22Rv1 (cell line): Measurements from ENCODE around the gene OR10P1.

Experiments
- H3K27ac ChIP-seq: fragments of 450-650 bp; 2 replicates; pipeline ENCODE4 v1.5.1; 2017
- ZFX ChIP-seq: fragments of 450-650 bp; IDR thresholded peaks from 2 replicates; pipeline ENCODE4 v1.6.1; 2017; ENCODE audit warnings: antibody characterized with exemption, borderline replicate concordance
- TF ChIP-seq, protein P1 (sequence below): fragments of 450-650 bp; IDR thresholded peaks from 2 replicates; pipeline ENCODE4 v1.5.1; 2017; ENCODE audit warnings: mild to moderate bottlenecking

The OR10P1 gene

GRCh38 chr12:55663391-55663790, 26.7 kb downstream of the OR10P1 start:
- TF ChIP-seq, protein P1, sequence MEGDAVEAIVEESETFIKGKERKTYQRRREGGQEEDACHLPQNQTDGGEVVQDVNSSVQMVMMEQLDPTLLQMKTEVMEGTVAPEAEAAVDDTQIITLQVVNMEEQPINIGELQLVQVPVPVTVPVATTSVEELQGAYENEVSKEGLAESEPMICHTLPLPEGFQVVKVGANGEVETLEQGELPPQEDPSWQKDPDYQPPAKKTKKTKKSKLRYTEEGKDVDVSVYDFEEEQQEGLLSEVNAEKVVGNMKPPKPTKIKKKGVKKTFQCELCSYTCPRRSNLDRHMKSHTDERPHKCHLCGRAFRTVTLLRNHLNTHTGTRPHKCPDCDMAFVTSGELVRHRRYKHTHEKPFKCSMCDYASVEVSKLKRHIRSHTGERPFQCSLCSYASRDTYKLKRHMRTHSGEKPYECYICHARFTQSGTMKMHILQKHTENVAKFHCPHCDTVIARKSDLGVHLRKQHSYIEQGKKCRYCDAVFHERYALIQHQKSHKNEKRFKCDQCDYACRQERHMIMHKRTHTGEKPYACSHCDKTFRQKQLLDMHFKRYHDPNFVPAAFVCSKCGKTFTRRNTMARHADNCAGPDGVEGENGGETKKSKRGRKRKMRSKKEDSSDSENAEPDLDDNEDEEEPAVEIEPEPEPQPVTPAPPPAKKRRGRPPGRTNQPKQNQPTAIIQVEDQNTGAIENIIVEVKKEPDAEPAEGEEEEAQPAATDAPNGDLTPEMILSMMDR, result no peak
- no peak for TF ChIP-seq ZFX
- no peak overlapping the region for H3K27ac ChIP-seq

DNA sequence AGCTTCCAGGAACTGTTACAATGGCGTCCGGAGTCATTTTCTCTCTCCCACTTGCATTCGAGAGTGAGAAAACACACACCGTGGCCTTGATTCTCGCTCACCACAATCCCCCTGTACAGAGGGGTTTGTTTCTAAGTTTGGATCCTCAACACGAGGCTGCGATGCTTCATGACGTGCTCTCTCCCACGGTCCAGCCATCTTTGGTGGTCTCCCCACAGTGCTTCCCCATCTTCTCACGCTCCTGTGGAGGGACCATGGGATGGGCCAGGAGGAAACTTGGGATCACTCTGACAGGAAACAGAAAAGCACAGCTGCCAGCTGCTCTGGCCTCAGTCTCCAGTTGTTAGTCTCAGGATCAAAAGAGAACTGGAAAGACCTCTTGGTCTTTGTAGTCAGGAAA, 28.1 kb downstream of the OR10P1 start:
- no peak overlapping the region for H3K27ac ChIP-seq

GRCh38 chr12:55666508-55666907, 29.8 kb downstream of the OR10P1 start:
- TF ChIP-seq, protein P1, result no peak
- no peak for TF ChIP-seq ZFX
- no peak overlapping the region for H3K27ac ChIP-seq

More for the DNA sequence above, 28.1 kb downstream of the OR10P1 start:
- no peak for TF ChIP-seq ZFX
- TF ChIP-seq, protein P1, result no peak

- no peak overlapping the region for H3K27ac ChIP-seq
- TF ChIP-seq ZFX, result no peak
- TF ChIP-seq, protein P1, result no peak
Measured at GRCh38 chr12:55670276-55670675, 33.6 kb downstream of the OR10P1 start.

DNA sequence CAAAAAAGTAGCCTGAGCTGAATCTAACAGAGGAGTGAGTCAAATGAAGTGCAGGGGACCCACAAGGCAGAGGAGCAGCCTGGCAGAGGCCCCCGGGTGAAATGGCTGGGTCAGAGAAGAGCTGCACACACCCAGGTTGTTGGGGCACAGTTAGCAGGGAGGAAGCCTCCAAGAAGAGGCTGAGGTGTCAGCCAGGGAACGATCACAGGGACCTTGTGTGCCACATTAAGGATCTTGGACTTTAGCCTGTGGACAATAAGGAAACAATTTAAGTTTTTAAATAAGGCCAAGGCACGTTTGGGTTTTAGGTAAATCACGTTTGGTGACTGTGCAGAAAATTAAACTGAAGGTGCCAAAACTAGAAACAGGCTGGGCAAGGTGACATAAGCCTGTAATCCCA, 35.1 kb downstream of the OR10P1 start:
- no peak overlapping the region for H3K27ac ChIP-seq
- TF ChIP-seq ZFX, result no peak
- TF ChIP-seq, protein P1, result no peak

- TF ChIP-seq, protein P1, result no peak
- no peak for TF ChIP-seq ZFX
- no peak overlapping the region for H3K27ac ChIP-seq
Measured at GRCh38 chr12:55673638-55674037, 36.9 kb downstream of the OR10P1 start.

DNA sequence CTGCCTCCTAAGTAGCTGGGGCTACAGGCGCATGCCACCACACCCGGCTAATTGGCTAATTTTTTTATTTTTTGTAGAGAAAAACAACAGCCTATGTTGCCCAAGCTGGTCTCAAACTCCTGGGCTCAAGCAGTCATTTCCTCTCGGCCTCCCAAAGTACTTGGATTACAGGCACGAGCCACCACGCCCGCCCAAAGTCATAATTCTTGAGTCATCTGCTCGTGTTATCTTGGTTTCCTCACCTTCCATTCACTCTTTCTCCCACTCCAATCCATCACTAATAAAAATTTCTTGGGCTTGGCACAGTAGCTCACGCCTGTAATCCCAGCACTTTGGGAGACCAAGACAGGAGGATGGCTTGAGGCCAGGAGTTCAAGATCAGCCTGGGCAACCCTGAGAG, 39.0 kb downstream of the OR10P1 start:
- no peak overlapping the region for H3K27ac ChIP-seq
- TF ChIP-seq, protein P1, result no peak
- no peak for TF ChIP-seq ZFX
